HG02798 (cell line): ENCODE results near the gene CDC7.
A peak's percentile ranks its signal among the peaks of the same experiment; 100 is the strongest.

ENCODE experiments used
- ATAC-seq: cut with Tn5 transposase; IDR thresholded peaks from one replicate; pipeline ENCODE4 v1.9.1; 2021; ENCODE audit warnings: mild to moderate bottlenecking; ENCODE audit not compliant: unreplicated experiment, poor library complexity

CDC7 gene

GRCh38 chr1:91569411-91570119 lies 68.9 kb downstream of the CDC7 start:
- no peak for ATAC-seq

GRCh38 chr1:91570120-91570448 lies 69.4 kb downstream of the CDC7 start:
- no peak for ATAC-seq

- peak; percentile 86 for ATAC-seq
Measured at GRCh38 chr1:91572044-91572443, 71.4 kb downstream of the CDC7 start.
